ENCODE data around the gene RNF151. TPM values are rescaled to one million over a fixed set of nuclear protein-coding genes. Genes with fewer than 3 reads are reported as not detected.

RNF151 gene
- total and polyA plus RNA-seq, 10 of the 15 experiments (the other 5 are each of a cell fraction or from before 2014, with no cell fraction given), result 0.17 to 0.56 TPM; not detected in 8

DNA sequence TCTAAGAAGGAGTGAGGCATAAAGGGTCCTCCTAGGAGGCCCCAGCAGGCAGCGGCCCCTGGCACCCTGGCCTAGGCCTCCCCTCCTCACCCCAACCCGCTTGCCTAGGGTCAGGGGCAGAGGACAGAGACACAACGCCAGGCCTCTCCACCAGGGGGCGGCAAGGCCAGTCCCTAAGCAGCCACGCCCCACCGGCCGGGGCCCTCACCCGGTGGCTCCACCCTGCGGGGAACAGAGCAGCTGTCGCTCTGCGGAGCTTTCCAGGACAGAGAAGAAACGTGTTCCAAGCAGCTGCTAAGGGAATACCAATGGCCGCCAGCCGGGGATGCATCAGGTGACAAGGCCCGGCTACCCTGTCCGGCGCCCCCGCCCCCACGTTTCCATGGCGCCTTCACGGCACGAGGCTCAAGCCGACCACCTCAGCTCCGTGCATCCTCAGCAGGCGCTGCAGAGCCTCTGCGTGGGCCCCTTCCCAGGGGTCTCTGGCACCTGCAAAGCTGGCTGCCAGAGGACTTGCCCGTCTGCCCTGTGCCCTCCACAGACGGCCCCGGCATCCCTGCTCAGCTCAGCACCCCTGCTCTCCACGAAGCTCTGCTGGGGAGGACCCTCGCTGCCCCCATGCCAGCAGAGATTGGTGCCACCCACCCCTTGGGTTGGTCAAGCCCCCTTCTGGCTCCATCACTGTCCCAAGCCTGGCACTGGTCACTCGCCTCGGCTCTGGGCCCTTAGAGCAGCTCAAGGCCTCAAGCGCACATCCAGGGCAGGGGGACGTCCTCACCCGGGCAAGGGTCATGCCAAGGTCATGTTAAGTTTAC, 37.4 kb downstream of the RNF151 start (continued):
- TF ChIP-seq, protein P1, sequence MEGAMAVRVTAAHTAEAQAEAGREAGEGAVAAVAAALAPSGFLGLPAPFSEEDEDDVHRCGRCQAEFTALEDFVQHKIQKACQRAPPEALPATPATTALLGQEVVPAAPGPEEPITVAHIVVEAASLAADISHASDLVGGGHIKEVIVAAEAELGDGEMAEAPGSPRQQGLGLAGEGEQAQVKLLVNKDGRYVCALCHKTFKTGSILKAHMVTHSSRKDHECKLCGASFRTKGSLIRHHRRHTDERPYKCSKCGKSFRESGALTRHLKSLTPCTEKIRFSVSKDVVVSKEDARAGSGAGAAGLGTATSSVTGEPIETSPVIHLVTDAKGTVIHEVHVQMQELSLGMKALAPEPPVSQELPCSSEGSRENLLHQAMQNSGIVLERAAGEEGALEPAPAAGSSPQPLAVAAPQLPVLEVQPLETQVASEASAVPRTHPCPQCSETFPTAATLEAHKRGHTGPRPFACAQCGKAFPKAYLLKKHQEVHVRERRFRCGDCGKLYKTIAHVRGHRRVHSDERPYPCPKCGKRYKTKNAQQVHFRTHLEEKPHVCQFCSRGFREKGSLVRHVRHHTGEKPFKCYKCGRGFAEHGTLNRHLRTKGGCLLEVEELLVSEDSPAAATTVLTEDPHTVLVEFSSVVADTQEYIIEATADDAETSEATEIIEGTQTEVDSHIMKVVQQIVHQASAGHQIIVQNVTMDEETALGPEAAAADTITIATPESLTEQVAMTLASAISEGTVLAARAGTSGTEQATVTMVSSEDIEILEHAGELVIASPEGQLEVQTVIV (IDR thresholded peaks at IDR 0.05; ENCODE audit: borderline replicate concordance, partially characterized antibody), result no peak
- TF ChIP-seq BCL11A (IDR thresholded peaks at IDR 0.05; ENCODE audit: low read depth, low read length) (no peak), ZNF622 (IDR thresholded peaks at IDR 0.05) (no peak), ETV6 (conservative IDR thresholded peaks at IDR 0.05 in 1 of 2, IDR thresholded peaks at IDR 0.05 in 1 of 2; ENCODE audit: borderline replicate concordance in 1 of 2, low read depth in 1 of 2) (no peak), HSF1 (IDR thresholded peaks at IDR 0.05; ENCODE audit: low read depth, low read length) (no peak), MYC (IDR thresholded peaks at IDR 0.05; ENCODE audit: insufficient read depth, insufficient read length, insufficient replicate concordance, low read length, severe bottlenecking) (no peak), BHLHE40 (IDR thresholded peaks at IDR 0.05; ENCODE audit: borderline replicate concordance in 1 of 2, low read depth in 2 of 2, low read length in 1 of 2) (peak; percentile 46 to 47; a peak in 2 of 4 replicates), ZNF384 (IDR thresholded peaks at IDR 0.05; ENCODE audit: borderline replicate concordance, low read depth, low read length) (no peak)
- TF ChIP-seq, protein P2, sequence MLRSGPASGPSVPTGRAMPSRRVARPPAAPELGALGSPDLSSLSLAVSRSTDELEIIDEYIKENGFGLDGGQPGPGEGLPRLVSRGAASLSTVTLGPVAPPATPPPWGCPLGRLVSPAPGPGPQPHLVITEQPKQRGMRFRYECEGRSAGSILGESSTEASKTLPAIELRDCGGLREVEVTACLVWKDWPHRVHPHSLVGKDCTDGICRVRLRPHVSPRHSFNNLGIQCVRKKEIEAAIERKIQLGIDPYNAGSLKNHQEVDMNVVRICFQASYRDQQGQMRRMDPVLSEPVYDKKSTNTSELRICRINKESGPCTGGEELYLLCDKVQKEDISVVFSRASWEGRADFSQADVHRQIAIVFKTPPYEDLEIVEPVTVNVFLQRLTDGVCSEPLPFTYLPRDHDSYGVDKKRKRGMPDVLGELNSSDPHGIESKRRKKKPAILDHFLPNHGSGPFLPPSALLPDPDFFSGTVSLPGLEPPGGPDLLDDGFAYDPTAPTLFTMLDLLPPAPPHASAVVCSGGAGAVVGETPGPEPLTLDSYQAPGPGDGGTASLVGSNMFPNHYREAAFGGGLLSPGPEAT (IDR thresholded peaks at IDR 0.05; ENCODE audit: low read depth), result no peak
- TF ChIP-seq, protein P3, sequence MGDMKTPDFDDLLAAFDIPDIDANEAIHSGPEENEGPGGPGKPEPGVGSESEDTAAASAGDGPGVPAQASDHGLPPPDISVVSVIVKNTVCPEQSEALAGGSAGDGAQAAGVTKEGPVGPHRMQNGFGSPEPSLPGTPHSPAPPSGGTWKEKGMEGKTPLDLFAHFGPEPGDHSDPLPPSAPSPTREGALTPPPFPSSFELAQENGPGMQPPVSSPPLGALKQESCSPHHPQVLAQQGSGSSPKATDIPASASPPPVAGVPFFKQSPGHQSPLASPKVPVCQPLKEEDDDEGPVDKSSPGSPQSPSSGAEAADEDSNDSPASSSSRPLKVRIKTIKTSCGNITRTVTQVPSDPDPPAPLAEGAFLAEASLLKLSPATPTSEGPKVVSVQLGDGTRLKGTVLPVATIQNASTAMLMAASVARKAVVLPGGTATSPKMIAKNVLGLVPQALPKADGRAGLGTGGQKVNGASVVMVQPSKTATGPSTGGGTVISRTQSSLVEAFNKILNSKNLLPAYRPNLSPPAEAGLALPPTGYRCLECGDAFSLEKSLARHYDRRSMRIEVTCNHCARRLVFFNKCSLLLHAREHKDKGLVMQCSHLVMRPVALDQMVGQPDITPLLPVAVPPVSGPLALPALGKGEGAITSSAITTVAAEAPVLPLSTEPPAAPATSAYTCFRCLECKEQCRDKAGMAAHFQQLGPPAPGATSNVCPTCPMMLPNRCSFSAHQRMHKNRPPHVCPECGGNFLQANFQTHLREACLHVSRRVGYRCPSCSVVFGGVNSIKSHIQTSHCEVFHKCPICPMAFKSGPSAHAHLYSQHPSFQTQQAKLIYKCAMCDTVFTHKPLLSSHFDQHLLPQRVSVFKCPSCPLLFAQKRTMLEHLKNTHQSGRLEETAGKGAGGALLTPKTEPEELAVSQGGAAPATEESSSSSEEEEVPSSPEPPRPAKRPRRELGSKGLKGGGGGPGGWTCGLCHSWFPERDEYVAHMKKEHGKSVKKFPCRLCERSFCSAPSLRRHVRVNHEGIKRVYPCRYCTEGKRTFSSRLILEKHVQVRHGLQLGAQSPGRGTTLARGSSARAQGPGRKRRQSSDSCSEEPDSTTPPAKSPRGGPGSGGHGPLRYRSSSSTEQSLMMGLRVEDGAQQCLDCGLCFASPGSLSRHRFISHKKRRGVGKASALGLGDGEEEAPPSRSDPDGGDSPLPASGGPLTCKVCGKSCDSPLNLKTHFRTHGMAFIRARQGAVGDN (IDR thresholded peaks at IDR 0.05), result no peak
- TF ChIP-seq, protein P4, sequence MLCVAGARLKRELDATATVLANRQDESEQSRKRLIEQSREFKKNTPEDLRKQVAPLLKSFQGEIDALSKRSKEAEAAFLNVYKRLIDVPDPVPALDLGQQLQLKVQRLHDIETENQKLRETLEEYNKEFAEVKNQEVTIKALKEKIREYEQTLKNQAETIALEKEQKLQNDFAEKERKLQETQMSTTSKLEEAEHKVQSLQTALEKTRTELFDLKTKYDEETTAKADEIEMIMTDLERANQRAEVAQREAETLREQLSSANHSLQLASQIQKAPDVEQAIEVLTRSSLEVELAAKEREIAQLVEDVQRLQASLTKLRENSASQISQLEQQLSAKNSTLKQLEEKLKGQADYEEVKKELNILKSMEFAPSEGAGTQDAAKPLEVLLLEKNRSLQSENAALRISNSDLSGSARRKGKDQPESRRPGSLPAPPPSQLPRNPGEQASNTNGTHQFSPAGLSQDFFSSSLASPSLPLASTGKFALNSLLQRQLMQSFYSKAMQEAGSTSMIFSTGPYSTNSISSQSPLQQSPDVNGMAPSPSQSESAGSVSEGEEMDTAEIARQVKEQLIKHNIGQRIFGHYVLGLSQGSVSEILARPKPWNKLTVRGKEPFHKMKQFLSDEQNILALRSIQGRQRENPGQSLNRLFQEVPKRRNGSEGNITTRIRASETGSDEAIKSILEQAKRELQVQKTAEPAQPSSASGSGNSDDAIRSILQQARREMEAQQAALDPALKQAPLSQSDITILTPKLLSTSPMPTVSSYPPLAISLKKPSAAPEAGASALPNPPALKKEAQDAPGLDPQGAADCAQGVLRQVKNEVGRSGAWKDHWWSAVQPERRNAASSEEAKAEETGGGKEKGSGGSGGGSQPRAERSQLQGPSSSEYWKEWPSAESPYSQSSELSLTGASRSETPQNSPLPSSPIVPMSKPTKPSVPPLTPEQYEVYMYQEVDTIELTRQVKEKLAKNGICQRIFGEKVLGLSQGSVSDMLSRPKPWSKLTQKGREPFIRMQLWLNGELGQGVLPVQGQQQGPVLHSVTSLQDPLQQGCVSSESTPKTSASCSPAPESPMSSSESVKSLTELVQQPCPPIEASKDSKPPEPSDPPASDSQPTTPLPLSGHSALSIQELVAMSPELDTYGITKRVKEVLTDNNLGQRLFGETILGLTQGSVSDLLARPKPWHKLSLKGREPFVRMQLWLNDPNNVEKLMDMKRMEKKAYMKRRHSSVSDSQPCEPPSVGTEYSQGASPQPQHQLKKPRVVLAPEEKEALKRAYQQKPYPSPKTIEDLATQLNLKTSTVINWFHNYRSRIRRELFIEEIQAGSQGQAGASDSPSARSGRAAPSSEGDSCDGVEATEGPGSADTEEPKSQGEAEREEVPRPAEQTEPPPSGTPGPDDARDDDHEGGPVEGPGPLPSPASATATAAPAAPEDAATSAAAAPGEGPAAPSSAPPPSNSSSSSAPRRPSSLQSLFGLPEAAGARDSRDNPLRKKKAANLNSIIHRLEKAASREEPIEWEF (IDR thresholded peaks at IDR 0.05; ENCODE audit: insufficient replicate concordance, low read depth, low read length), result no peak

Measured in GM12878 (cell line).